ENCODE data around the gene TMEM97.

DNA sequence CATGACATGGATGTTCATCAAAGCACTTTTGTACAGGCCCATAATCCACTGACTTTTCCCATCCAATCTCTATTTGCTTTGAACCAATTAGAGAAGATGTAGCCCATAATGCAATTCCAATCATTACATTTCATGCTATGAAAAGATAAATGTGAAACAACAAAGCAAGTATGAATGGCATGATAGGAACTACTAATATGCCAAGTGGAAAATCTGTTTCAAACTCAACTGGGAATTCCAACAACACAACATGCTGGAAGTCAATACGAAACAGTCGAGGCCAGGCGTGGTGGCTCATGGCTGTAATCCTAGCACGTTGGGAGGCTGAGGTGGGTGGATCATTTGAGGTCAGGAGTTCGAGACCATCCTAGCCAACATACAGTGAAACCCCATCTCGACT lies 39.6 kb upstream of the TMEM97 start:
- TF ChIP-seq ZFX (IDR thresholded peaks at IDR 0.05; ENCODE audit: borderline replicate concordance): no peak
- TF ChIP-seq, protein P1, sequence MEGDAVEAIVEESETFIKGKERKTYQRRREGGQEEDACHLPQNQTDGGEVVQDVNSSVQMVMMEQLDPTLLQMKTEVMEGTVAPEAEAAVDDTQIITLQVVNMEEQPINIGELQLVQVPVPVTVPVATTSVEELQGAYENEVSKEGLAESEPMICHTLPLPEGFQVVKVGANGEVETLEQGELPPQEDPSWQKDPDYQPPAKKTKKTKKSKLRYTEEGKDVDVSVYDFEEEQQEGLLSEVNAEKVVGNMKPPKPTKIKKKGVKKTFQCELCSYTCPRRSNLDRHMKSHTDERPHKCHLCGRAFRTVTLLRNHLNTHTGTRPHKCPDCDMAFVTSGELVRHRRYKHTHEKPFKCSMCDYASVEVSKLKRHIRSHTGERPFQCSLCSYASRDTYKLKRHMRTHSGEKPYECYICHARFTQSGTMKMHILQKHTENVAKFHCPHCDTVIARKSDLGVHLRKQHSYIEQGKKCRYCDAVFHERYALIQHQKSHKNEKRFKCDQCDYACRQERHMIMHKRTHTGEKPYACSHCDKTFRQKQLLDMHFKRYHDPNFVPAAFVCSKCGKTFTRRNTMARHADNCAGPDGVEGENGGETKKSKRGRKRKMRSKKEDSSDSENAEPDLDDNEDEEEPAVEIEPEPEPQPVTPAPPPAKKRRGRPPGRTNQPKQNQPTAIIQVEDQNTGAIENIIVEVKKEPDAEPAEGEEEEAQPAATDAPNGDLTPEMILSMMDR (IDR thresholded peaks at IDR 0.05): no peak

Measured in 22Rv1 (cell line).